ENCODE measurements around the gene C14orf180.
"Not testable (repeated sequence)": the region's sequence is repeated elsewhere in the genome, so short reads cannot be mapped to it uniquely, and the experiment has no call there.

Gene C14orf180

DNA sequence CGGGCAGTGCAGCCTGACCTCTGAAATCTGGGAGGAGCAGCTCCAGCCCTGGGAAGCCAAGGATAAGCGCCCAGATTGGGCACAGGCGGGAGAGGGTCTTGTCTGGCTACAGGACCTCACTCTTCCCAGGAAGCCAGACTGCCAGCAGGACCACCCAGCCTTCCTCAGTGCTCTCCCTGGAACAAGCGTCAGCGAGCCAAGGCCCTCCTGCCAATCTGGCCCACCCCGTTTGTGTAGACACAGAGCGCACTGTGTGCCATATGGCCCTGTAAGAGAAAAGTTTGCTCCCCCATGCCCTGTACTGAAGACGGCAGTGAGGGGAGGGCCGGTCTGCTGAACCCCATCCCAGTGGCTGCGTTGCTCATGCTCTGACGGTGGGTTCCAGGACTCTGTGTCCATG is 1.2 kb upstream of the C14orf180 start:
- H3K36me3 Mint-ChIP-seq, result no peaks in the 10 kb centered on the region
- no peaks in the 10 kb centered on the region for H3K4me1 Mint-ChIP-seq
- no peak overlapping the region for H3K4me3 Mint-ChIP-seq
- H3K9me3 Mint-ChIP-seq, result no peaks in the 10 kb centered on the region
- no peaks in the 10 kb centered on the region for H3K27me3 Mint-ChIP-seq
- H3K27ac Mint-ChIP-seq, result no peak overlapping the region

DNA sequence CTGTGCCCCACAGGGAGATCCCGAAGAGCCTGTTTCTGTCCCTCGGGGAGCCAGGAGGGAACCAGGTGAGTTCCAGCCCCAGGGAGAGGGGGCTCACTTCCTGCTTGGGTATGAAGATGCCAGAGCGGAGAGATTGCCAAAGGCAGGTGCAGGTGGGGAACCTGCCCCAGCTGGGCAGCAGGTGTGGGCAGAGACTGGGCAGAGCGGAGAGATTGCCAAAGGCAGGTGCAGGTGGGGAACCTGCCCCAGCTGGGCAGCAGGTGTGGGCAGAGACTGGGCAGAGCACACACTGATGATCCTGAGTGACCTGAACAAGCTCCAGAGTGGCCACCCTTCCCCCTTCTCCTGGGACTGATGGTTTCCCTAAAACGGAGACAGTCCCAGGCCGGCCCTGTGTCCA is 375 bp downstream of the C14orf180 start:
- H3K4me1 Mint-ChIP-seq, H3K27ac Mint-ChIP-seq, H3K4me3 Mint-ChIP-seq, H3K27me3 Mint-ChIP-seq, H3K36me3 Mint-ChIP-seq, H3K9me3 Mint-ChIP-seq: not testable (repeated sequence)

DNA sequence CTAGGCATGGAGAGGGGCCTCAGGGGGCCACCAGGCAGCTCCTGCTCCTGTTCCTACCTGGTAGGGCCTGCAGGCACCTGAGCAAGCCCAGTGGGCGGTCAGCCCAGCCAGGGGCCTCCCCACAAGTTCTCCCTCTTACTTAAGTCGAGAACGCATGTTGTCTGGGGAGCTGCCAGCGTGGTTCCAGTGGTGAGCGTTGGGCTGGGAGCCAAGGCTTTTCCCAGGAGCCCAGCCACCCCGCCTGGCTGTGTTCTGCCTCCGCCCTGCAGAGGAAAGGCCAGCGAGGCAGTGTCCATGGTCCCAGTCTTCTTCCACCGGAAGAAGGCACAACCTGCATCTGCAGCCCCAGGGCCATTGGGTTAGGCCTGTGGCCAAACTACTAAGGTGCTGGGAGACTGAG is 1.4 kb downstream of the C14orf180 start:
- Mint-ChIP-seq H3K4me1 (no peaks in the 10 kb centered on the region), H3K9me3 (no peaks in the 10 kb centered on the region), H3K4me3 (no peak overlapping the region), H3K36me3 (no peaks in the 10 kb centered on the region), H3K27ac (no peak overlapping the region), H3K27me3 (peaks cover 1% of the 10 kb centered on the region)

DNA sequence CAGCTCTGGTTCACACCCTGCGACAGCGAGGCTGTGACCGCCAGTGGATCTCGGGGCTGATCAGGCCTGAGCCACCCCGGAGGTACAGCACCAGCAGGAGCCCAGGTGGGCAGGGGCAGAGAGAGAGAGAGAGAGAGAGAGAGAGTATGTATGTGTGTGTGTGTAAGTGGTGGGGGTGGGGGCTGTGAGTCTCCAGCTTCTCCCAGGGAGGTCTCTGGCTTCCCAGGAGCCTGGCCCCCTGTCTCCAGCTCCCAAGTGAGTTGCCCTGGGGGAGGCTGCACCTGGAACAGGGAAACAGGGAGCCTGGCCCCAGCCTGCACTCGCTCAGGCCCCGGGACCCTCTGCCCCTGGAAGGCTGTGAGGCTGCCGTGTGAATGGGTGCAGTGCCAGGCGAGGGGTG is 2.0 kb downstream of the C14orf180 start:
- H3K9me3 Mint-ChIP-seq, result no peaks in the 10 kb centered on the region
- peaks cover 1% of the 10 kb centered on the region for H3K27me3 Mint-ChIP-seq
- no peak overlapping the region for H3K4me3 Mint-ChIP-seq
- H3K4me1 Mint-ChIP-seq, result no peaks in the 10 kb centered on the region
- H3K27ac Mint-ChIP-seq, result no peak overlapping the region
- no peaks in the 10 kb centered on the region for H3K36me3 Mint-ChIP-seq

DNA sequence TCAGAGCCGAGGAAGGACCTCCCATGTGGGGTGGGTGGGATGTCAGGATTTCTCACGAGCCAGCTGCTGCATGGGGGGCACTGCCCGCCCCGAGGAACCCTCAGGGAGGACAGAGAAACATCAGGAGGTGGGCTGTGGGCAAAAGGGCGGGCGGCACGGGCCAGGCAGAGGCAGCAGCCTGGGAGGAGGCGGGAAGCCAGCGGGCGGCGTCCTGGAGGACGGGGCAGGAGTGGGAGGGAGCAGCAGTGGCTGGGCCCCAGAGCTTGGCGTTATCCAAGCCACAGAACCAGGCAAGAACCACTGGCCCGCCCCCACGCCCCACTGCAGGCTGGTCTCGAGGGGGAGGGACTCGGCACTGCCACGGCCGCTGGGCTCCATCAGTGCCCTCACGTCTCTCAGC is 2.4 kb downstream of the C14orf180 start:
- Mint-ChIP-seq H3K36me3 (no peaks in the 10 kb centered on the region), H3K4me3 (no peak overlapping the region), H3K9me3 (no peaks in the 10 kb centered on the region), H3K27ac (no peak overlapping the region), H3K4me1 (no peaks in the 10 kb centered on the region), H3K27me3 (peaks cover 1% of the 10 kb centered on the region)

DNA sequence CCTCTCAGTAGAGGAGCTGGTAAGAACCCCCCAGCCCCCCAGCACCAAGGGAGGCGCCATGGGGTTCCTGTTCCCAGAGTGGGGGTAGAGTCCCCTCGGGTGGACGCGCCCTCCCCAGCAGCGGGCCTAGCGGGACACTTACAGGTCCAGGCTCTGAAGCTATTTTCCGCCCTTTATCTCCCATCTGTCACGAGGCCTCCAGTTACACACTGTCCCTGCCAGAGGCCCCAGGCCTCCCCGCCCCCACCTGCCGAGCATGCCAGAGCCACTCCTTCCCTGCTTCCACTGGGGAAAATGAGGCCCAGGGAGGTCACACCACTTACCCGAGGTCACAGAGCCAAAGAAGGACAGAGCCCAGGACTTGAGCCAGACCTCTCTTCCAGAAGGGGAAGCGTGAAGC is 3.1 kb downstream of the C14orf180 start:
- Mint-ChIP-seq H3K27ac (no peak overlapping the region), H3K4me1 (no peaks in the 10 kb centered on the region), H3K9me3 (no peaks in the 10 kb centered on the region), H3K36me3 (no peaks in the 10 kb centered on the region), H3K27me3 (peaks cover 1% of the 10 kb centered on the region), H3K4me3 (no peak overlapping the region)

DNA sequence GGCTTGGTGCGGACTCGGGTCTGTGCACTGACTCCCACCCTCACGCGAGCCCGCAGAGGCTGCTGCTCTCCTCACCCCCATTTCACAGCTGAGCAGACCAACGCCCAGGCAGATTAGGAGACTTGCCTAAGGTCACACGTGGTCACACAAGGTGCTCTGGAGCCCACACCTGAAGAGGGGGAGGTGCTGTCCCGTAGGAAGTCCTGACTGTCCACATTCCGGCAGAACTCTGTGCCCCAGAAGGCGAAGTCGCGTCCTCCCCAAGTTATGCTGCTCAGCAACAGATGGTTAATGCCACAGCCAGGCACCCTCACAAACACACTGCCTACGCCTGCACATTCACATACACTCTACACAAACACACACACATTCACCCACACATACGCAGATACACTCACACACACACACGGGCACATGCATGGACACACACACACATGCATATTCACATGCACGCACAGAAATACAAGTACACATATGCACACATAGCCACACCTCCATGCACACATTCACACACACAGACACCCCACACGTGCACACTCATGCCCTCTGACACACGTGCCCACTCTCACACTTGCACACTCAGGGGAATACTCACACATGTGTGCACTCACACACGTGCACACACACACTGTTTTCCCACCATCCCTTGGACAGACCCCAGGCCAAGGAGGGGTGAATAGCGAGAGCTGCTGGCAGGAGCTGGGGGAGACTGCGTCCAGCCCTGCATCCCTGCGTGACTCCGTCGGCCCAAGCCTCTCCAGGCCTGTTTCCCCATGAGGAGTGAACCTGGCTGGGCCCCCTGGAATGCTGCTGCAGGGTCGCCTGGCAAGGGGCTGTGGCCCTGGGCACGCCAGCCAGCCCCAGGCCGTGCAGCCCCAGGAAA is 4.1 kb downstream of the C14orf180 start:
- Mint-ChIP-seq H3K4me1 (no peaks in the 10 kb centered on the region), H3K36me3 (no peaks in the 10 kb centered on the region), H3K4me3 (no peak overlapping the region), H3K9me3 (no peaks in the 10 kb centered on the region), H3K27ac (no peak overlapping the region), H3K27me3 (peaks cover 1% of the 10 kb centered on the region)

DNA sequence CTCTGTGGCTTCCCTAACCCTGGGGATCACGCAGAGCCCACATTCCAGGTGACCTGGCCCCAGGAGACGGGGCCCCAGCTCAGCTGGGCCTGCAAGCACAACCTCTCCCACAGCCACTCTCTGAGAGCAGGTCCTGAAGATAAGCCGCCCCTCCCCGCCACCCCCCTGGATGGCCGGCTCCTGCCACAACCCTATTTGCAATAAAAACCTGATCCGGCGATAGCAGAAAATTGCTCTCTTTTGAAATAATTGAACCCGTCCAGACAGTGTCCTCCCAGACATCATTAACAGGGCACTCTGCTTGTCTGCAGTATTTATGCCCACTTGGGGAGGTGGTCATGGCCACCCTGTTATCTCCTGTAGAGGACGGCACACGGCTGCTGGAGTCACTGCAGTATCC is 5.0 kb downstream of the C14orf180 start:
- Mint-ChIP-seq H3K9me3 (no peaks in the 10 kb centered on the region), H3K27ac (no peak overlapping the region), H3K4me3 (no peak overlapping the region), H3K27me3 (peaks cover 1% of the 10 kb centered on the region), H3K36me3 (no peaks in the 10 kb centered on the region), H3K4me1 (no peaks in the 10 kb centered on the region)

DNA sequence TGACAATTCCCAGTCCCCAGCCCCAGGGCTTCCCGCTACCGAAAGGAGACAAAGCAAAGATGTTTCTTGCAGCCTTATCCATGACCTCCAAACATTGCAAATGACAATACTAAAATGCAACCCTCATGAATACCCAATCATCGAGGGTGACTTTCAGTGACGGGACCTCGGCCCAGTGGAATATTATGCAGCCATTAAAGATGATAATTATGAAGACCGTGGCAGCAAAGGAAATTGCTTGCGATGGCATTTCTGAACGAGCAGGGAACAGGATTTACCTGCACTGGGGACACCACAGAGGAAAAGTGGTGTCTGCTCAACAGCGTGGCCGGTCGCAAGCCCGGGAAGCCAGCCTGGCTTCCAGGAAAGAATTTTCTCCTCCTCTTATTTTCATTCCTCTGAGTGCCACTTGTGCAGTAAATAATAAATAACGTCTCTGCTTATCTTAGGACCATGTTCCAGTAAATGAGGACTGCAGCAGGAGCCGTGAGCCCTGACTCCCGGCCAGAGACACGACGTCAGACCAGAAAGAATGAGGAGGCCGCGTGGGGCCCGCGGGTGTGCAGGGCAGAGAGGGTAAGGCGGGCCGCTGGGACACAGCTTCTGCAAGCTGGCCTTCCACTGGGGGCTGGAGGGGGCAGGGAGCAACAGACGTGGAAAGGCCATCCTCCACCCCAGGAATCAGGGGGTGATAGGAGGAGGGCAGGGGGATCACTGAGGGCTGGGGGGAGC is 6.6 kb downstream of the C14orf180 start:
- Mint-ChIP-seq H3K9me3 (no peaks in the 10 kb centered on the region), H3K4me3 (no peak overlapping the region), H3K27me3 (peaks cover 1% of the 10 kb centered on the region), H3K27ac (no peak overlapping the region), H3K4me1 (no peaks in the 10 kb centered on the region), H3K36me3 (no peaks in the 10 kb centered on the region)

DNA sequence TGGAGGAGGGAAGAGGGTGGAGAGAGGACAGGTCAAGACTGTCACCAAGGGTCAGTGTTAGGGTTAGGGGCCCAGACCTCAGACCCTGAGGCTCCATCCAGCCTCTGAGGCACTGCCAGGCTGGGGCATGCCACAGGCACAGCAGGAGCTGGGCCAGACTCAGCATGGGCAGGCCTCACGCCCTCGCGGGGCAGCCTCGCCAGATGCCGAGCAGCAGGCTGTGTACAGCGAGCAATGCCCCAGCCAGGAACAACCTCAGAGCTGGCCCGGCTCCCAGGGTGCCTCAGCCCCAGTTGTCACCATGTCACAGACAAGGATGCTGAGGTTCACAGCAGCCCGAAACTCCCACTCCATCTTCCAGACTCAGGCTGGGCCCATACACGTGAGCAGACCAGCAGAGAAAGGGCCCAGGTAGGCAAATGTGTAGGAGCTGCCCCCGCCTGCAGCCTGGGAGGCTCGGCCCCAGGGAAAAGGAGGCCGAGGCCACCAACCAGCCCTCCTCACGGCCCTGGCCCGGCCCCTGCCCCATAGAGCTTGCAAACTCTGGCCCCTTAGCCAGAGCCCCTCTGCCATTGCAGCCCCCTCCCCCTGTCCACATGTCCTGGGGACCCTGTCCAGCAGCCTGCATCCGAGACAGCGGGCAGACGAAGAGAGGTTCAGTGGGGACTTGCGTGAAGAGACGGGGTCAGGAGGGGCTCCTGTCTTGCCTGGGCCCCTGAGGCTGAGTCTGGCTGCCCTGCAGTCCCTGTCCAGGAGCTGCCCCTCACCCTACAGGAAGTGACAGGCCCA is 7.5 kb downstream of the C14orf180 start:
- H3K9me3 Mint-ChIP-seq, result no peaks in the 10 kb centered on the region
- H3K27ac Mint-ChIP-seq, result no peak overlapping the region
- H3K36me3 Mint-ChIP-seq, result no peaks in the 10 kb centered on the region
- peaks cover 1% of the 10 kb centered on the region for H3K27me3 Mint-ChIP-seq
- H3K4me1 Mint-ChIP-seq, result no peaks in the 10 kb centered on the region
- H3K4me3 Mint-ChIP-seq, result no peak overlapping the region

DNA sequence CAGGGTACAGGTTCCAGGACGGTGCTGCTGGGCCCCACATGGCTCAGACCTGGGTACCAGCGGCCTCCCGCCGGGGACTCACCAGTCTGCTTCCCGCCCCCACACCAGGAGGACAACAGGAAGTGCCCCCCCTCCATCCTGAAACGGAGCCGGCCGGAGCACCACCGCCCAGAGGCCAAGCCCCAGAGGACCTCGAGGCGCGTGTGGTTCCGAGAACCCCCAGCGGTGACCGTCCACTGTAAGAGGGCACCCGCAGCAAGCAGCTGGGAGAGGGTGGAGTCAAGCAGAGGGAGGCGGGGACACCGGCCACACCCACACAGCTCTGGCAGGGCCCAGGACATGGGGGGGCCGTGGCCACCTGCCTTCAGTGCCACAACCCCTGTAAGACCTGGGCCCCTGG is 8.1 kb downstream of the C14orf180 start:
- Mint-ChIP-seq H3K4me3 (no peak overlapping the region), H3K36me3 (no peaks in the 10 kb centered on the region)

DNA sequence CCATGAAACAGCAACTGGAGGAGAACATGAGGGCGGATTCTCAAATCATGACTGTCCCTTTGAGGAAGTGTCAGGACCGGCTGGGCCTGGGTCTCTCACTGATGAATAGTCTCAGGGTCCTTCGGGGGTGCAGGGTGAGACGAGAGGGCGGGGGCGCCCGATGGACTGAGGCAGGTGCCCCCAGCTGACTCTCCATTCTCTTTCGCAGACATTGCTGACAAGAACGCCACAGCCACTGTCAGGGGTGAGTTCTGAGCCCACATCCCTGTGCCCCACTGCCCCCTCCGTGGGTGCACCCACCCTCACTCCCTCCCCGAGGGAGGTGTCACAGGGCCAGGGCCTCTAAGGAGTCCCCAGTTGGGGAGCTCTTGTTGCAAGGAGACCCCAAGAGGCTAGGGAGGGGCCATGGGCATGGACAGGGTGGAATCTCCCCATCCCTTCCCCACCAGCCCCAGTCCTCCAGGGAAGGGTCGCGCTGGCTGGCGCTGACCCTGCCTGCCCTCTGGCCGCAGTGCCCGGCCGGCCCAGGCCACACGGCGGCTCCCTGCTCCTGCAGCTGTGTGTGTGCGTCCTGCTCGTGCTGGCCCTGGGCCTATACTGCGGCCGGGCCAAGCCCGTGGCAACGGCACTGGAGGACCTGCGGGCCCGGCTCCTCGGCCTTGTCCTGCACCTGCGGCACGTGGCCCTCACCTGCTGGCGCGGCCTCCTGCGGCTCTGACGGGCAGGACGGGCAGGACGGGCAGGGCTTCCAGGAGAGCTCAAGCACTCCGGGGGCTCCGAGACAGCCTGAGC is 8.7 kb downstream of the C14orf180 start:
- Mint-ChIP-seq H3K4me3 (no peak overlapping the region), H3K27ac (no peak overlapping the region), H3K4me1 (no peaks in the 10 kb centered on the region), H3K9me3 (no peaks in the 10 kb centered on the region), H3K36me3 (no peaks in the 10 kb centered on the region), H3K27me3 (peaks cover 1% of the 10 kb centered on the region)

More for the DNA sequence above, 8.1 kb downstream of the C14orf180 start:
- no peak overlapping the region for H3K27ac Mint-ChIP-seq
- H3K4me1 Mint-ChIP-seq, result no peaks in the 10 kb centered on the region
- no peaks in the 10 kb centered on the region for H3K9me3 Mint-ChIP-seq
- peaks cover 1% of the 10 kb centered on the region for H3K27me3 Mint-ChIP-seq

DNA sequence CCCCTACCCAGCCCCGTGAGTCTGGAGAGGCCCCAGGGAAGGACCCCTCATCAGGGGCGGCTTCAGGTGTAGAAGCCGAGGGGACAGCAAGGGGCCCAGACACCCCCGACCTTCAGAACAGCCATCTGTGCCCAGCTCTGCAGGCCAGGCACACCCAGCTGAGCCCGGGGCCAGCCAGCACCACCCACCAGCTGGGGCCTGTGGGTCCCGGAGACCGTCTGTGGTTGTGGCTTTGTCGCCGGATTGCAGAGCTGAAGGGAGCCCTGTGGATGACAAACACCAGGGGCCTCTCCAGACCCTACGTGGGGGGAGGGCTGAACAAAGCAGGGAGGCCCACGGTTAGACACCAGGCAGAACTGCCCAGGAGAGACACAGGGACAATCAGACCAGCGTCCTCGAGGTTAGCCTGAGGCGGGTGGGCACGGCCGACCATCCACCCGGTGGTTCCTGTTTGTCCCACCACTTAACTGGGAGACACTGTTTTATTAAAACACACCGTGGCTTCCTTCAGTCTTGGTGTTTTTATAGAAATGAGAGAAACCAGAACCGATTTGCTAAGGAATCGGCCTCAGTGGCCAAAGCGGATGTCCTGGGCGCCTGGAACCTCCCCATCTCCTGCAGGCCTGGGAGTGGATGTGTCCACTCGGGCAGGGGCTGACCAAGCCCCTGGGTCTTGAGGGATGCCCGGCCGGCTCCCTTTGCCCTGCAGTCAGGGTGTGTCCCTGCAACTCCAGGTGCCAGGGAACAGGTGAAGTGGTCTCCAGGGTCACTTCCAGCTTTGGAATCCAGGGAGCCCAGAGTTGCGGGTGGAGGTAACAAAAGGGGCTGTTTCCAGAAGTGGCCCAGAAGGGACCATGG is 10.0 kb downstream of the C14orf180 start:
- no peak overlapping the region for H3K27ac Mint-ChIP-seq
- peaks cover 1% of the 10 kb centered on the region for H3K27me3 Mint-ChIP-seq
- H3K9me3 Mint-ChIP-seq, result no peaks in the 10 kb centered on the region
- no peaks in the 10 kb centered on the region for H3K36me3 Mint-ChIP-seq
- H3K4me1 Mint-ChIP-seq, result no peaks in the 10 kb centered on the region
- no peak overlapping the region for H3K4me3 Mint-ChIP-seq

DNA sequence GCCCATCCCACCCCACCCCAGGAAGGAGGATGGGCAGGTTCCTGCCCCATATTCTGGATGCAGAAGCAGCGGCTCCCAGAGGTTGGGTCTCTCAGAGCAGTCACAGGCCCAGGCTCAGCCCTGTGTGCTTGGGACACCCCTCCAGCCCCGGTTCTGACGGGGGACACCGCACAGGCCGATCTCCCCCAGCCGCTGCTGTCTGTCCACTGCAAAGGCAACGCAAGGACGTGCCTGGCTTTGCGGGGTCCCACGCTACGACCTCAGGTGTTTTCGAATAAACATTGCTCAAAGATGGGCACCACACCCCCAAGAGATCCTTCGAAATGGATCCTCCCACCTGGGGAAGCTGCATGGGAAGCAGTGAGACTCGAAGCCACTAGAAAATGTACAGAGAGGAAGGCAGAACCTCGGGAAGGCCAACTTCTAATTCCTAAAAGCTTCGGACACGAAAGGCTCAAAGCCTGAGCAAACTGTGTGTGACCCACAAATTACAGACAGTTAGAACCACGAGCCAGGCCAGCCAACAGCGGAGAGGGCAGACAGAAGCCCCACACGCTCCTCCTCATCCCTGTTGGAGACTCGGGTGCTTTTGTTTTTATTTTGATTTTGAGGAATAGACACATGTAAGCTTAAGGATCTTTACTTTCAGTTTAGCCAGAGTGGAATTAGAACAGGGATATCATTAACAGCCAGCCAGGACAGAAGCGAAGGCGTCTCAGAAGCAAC is 10.8 kb downstream of the C14orf180 start:
- no peaks in the 10 kb centered on the region for H3K27me3 Mint-ChIP-seq
- H3K4me1 Mint-ChIP-seq, result no peaks in the 10 kb centered on the region
- H3K4me3 Mint-ChIP-seq, result no peak overlapping the region

More for the DNA sequence above, 10.8 kb downstream of the C14orf180 start:
- Mint-ChIP-seq H3K36me3 (no peaks in the 10 kb centered on the region), H3K9me3 (no peaks in the 10 kb centered on the region), H3K27ac (no peak overlapping the region)
